Measurements from ENCODE around the gene PMS2.
"Not testable (repeated sequence)": the region's sequence is repeated elsewhere in the genome, so short reads cannot be mapped to it uniquely, and the experiment has no call there.

The PMS2 gene
- 21.2 to 29.2 reads per million in 2 donors for total RNA-seq

DNA sequence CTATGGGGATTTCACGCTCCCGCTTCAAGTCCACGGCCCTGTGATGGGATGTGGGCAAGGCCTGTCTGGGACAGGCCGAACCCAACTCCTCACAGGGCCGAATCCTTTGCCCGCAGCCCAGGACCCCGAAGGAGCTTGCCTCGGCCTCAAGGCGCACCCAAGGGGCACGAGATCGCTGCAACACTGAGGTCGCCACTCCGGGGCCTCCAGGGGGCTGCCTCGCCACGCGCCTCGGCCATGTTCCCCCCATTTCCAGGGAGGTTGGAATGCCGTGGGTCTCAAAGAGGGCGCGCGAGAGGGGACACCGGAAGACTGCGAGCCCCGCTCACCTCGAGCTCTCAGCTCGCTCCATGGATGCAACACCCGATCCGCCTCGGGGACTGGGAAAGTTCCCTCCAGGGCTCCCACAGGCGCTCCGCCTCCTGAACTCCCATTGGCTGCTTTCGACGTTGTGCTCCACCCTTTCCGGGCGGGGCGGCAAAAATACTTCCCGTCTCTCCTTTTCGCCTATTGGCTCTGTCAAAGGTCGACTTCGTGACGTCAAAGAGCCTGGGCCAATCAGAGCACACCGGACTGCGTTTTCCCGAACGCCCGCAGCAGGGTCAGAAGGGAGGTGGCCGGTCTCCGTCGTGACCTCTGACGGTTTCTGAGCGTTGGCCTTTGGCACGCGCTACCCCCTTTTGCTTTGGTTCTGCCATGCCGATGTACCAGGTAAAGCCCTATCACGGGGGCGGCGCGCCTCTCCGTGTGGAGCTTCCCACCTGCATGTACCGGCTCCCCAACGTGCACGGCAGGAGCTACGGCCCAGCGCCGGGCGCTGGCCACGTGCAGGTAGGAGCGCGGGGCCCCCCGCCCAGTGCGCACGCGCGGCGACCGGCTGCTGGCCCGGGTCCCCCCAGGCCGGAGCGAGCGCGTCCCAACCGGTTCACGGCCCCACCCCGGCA lies at the start of gene PMS2, which contains the start of gene AIMP2:
Gene PMS2, minus strand, starts transcription at position 382 of the 944 bp plus-strand sequence. Its CDS starts 30 bp downstream, at position 352.
Gene AIMP2, plus strand, starts transcription at position 605 of the 944 bp plus-strand sequence. Its CDS starts 92 bp downstream, at position 697.
- DNase-seq: peak; percentile 94

DNA sequence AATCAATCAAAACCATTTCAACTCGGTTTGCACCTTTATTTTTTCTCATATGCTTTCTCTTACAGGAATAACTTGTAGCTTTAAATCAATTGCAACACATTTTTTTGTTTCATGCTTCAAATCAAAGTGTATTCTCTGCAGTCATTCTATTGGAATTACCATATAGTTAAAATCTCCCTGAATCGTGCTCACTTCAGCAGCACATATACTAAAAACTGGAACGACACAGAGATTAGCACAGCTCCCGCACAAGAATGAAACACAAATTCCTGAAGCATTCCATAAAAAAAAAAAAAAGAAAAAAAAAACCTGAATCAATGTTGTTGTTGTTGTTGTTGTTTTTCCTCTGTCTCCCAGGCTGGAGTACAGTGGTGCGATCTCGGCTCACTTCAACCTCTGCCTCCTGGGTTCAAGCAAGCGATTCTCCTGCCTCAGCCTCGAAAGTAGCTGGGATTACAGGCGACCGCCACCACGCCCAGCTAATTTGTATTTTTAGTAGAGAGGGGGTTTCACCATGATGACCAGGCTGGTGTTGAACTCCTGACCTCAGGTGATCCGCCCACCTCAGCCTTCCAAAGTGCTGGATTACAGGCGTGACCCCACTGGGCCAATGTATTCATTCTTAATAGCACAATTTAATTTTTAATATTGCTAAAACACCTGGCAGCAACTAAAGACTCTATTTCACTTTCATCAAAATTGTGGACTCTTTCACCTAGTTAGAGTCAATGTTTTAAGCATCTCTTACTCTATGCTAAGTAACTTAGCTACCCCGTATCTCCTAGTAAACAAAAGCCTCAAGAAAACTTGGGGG lies 48.7 kb upstream of the PMS2 start:
- DNase-seq: no peak

GRCh38 chr7:6056616-6057015 lies 47.8 kb upstream of the PMS2 start:
- no peak for DNase-seq

DNA sequence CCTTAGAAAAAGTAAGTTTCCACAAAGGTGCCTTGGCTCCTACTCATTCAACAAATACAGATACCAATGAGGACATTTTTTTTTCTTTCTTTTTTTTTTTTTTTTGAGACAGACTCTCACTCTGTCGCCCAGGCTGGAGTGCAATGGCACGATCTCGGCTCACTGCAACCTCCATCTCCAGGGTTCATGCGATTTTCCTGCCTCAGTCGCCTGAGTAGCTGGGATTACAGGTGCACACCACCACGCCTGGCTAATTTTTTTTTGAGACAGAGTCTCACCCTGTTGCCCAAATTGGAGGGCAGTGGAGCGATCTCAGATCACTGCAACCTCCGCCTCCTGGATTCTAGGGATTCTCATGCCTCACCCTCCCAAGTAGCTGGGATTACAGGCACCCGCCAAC lies 42.3 kb upstream of the PMS2 start:
- not testable (repeated sequence) for DNase-seq

- no peak for DNase-seq
These were observed 40.9 kb upstream of the PMS2 start for GRCh38 chr7:6049780-6050179.

- no peak for DNase-seq
These were observed 26.8 kb upstream of the PMS2 start for GRCh38 chr7:6035686-6036085.

DNA sequence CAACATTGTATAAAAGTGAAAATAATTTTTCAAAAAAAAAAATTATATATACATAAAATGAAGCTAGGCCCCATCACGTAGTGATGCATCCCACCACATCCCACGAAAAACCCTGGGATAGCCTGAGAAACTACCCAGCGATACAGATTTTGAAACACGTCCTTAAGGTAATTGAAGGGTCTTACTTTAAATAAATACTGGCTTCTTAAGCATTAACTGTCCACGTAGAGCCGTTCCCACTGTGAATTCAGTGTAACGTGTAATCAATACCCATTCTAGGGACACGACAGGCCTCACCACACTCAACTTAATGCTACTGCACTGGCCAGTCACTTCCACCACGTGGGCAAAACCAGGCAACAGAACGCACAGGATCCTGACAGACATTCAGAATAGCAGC lies 26.3 kb upstream of the PMS2 start:
- DNase-seq: no peak

DNA sequence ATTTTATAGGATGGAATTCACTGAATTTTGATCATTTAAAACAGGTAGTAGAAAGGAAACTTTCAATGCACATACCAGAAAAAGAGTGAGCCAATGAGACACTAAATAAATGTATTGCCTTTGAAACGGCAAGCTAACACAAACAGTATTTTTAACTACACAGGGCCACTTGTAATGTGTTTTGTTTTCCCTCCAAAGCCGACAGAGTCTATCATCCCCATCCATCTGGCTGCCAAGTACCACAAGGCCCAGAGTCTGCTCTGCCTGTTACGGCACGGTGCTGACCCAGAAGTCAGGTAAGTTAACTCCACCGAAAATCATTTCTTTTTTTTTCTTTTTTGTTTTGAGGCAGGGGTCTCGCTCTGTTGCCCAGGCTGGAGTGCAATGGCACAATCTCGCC lies 23.8 kb upstream of the PMS2 start:
- no peak for DNase-seq

GRCh38 chr7:6032167-6032566 lies 23.3 kb upstream of the PMS2 start:
- no peak for DNase-seq

DNA sequence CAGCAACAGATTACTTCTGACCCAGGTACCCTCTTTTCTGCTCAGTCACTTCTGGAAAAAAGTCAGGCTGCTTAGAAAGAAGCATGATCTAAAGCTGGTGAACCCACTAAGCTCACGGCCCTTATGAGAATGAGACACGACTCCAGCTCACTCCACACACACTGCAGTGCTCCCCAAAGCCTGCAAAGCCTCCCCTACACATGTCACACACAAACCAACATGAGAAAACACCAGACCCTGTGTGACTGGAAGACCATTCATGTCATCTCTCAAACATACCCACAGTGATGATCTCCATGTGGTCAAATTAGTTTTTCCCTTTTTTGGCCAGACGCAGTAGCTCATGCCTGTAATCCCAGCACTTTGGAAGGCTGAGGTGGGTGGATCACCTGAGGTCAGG lies 22.7 kb upstream of the PMS2 start:
- DNase-seq: no peak

- no peak for DNase-seq
These were observed 22.1 kb upstream of the PMS2 start, which contains the start of gene ANKRD61 for GRCh38 chr7:6030988-6031387. Gene ANKRD61, plus strand, starts transcription at chr7:6031376. Its CDS starts 0 bp downstream, at chr7:6031376.

DNA sequence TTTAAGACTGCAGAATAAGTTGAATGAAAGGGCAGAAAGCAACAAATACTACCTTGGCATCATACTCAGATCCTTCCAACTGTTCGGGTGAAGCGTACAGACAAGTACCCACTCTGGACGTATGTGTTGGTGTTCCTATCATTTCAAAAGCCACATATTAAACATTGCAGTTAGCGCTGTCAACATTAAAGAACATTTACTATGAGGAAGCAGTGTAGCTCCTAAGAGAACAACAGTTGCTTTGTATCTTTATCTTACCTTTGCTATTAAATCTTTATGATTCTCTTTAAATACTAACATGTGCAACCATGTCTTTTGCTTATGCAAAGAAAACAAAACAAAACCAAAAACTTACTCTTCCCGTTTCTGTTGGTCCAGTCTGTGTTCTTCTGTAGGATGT lies 19.7 kb upstream of the PMS2 start:
- DNase-seq: no peak

DNA sequence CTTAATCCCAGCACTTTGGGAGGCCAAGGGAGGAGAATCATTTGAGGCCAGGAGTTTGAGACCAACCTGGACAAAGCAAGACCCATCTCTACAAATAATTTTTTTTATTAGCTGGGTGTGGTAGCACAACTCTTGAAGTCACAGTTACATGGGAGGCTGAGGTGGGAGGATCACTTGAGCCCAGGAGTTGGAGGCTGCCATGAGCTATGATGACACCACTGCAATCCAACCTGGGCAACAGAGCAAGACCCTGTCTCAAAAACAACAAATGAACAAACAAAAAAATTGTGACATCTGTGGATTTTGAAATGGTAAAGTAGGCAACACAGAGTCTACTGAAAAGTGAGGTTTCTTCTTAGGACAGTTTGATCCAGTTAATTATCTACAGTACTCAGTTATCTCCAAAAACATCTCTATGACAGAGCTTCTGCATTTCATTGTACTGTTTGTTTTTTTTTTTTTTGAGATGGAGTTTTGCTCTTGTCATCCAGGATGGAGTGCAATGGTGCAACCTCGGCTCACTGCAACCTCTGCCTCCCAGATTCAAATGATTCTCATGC lies 19.0 kb upstream of the PMS2 start:
- no peak for DNase-seq

DNA sequence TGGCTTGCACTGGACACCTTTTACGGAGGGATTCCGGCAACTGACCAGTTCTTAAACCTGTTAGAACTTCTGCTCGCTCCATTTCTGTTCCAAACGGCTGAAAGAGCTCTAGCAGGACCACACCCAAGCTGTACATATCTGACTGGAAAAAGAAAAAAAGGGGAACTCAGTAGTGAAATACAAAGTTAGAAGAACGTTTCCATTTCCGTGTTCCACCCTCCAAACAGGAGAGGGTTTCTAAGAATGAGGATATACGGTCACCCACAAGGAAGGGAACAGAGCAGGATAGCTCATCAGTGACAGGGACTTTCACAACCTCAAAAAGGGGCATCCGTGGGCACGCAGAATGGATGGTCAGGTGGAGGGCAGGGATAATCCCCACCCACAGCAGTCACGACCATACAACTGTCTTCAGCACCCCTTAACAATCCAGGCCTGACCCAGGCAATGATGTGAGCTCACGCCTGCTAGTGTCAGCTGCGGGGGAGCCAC lies 18.0 kb upstream of the PMS2 start:
- no peak for DNase-seq

GRCh38 chr7:6026011-6026819 lies 17.4 kb upstream of the PMS2 start:
- DNase-seq: peak; percentile 49

DNA sequence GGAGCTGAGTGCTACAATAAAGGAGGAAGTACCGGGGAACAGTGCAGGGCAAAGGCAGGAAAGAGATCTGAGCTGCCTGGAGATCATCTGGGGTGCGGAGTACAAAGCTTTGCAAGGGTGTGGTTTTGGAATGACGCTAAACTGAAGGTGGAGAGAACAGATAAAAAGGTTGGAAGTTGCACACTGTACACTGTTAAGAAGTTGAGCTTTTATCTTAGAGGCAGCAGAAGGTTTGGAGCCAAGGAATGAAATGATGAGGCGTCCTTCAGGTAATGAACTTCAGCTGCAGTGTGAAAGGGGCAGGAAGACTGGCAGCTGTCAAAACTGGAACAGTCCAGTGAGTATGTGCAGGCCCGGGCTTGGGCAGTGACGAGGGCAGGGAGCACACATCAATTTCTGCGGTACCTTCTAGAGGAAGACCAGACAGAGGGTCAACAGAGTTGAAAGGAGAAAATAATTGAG lies 15.2 kb upstream of the PMS2 start:
- no peak for DNase-seq

DNA sequence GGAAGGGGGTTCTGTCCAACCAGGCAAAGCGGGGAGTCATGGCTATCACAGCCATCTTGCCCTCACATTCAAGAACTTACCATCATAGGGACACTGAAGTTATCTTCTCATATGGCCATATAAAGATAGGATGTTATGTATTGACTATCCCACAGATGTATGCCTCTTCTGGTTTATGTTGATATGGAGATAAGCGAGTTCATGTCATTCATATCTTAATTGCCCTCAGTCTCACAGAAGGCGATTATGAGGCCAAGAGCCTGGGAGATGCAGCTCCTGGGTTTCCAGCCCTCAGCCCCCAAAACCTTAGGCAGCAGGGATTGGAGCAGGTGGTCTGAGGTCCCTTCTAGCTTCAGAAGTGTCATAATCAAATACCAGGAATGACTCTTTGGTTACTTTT lies 13.9 kb upstream of the PMS2 start:
- no peak for DNase-seq

- DNase-seq: no peak
These were observed 11.8 kb upstream of the PMS2 start for GRCh38 chr7:6020371-6021286.

GRCh38 chr7:6016653-6016966 lies 7.8 kb upstream of the PMS2 start:
- DNase-seq: no peak

- no peak for DNase-seq
These were observed 7.2 kb upstream of the PMS2 start for GRCh38 chr7:6015917-6016652.
